Measurements from ENCODE around the gene TNRC18. TPM values are rescaled to one million over a fixed set of nuclear protein-coding genes. Genes with fewer than 3 reads are reported as not detected.

Gene TNRC18
- polyA plus RNA-seq, 1 of the 3 experiments (the other 2 are of a cell fraction): 34.4 TPM

DNA sequence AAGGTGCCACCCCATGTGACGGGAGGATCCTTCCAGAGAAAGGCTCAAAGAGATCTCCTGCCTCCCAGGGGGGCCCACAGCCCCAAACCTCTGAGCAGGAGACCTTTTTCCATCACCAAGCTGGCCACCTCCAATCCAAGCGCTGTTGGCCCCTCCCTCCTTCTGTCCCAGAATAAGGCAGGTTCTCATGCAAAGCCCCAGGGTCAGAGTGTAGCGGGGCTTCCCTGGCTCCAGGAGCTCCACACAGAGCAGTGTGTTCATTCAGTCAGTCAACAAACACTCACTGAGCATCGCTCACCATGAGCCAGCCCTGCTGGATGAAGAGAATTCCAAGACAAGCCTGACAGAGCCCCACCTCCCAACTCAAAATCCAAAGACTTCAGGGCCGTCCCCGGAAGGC is 39.0 kb downstream of the TNRC18 start:
- CTCF ChIA-PET: interaction anchor here (1.4 to 3.5 kb wide), 3 partner anchors 16 to 66 kb away, joined by 3 to 14 read pairs (median 8); no protein-coding TSS in a partner anchor

More for the DNA sequence above, 39.0 kb downstream of the TNRC18 start:
- no peak for DNase-seq
- WGBS (ENCODE audit: low lambda C conversion rate): 90% methylated on average over 4 of the region's 6 CpGs
- POLR2A ChIA-PET: no interaction called here
- no peak overlapping the region for H3K4me2 ChIP-seq
- TF ChIP-seq, protein P1, sequence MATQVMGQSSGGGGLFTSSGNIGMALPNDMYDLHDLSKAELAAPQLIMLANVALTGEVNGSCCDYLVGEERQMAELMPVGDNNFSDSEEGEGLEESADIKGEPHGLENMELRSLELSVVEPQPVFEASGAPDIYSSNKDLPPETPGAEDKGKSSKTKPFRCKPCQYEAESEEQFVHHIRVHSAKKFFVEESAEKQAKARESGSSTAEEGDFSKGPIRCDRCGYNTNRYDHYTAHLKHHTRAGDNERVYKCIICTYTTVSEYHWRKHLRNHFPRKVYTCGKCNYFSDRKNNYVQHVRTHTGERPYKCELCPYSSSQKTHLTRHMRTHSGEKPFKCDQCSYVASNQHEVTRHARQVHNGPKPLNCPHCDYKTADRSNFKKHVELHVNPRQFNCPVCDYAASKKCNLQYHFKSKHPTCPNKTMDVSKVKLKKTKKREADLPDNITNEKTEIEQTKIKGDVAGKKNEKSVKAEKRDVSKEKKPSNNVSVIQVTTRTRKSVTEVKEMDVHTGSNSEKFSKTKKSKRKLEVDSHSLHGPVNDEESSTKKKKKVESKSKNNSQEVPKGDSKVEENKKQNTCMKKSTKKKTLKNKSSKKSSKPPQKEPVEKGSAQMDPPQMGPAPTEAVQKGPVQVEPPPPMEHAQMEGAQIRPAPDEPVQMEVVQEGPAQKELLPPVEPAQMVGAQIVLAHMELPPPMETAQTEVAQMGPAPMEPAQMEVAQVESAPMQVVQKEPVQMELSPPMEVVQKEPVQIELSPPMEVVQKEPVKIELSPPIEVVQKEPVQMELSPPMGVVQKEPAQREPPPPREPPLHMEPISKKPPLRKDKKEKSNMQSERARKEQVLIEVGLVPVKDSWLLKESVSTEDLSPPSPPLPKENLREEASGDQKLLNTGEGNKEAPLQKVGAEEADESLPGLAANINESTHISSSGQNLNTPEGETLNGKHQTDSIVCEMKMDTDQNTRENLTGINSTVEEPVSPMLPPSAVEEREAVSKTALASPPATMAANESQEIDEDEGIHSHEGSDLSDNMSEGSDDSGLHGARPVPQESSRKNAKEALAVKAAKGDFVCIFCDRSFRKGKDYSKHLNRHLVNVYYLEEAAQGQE (IDR thresholded peaks at IDR 0.05; ENCODE audit: low read depth, low read length): no peak
- no peak for TF ChIP-seq YY1 (IDR thresholded peaks at IDR 0.05; ENCODE audit: low read depth)
- no peak for TF ChIP-seq EZH2phosphoT487 (IDR thresholded peaks at IDR 0.05; ENCODE audit: borderline replicate concordance, low read depth)
- TF ChIP-seq, protein P2, sequence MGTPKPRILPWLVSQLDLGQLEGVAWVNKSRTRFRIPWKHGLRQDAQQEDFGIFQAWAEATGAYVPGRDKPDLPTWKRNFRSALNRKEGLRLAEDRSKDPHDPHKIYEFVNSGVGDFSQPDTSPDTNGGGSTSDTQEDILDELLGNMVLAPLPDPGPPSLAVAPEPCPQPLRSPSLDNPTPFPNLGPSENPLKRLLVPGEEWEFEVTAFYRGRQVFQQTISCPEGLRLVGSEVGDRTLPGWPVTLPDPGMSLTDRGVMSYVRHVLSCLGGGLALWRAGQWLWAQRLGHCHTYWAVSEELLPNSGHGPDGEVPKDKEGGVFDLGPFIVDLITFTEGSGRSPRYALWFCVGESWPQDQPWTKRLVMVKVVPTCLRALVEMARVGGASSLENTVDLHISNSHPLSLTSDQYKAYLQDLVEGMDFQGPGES (IDR thresholded peaks at IDR 0.05; ENCODE audit: low read depth, low read length): no peak
- no peak for TF ChIP-seq RCOR1 (IDR thresholded peaks at IDR 0.05; ENCODE audit: low read length)
- no peak for TF ChIP-seq ELF1 (IDR thresholded peaks at IDR 0.05)
- no peak for TF ChIP-seq JUND (IDR thresholded peaks at IDR 0.05)
- TF ChIP-seq RFX5 (IDR thresholded peaks at IDR 0.05; ENCODE audit: low read length): no peak
- no peak for TF ChIP-seq FOXM1 (IDR thresholded peaks at IDR 0.05; ENCODE audit: low read depth)
- no peak for TF ChIP-seq SMC3 (IDR thresholded peaks at IDR 0.05; ENCODE audit: low read depth, low read length)
- TF ChIP-seq MXI1 (IDR thresholded peaks at IDR 0.05; ENCODE audit: low read depth, low read length): no peak
- no peak for TF ChIP-seq CHD2 (IDR thresholded peaks at IDR 0.05; ENCODE audit: low read length, partially characterized antibody)
- no peak for TF ChIP-seq TAF1 (IDR thresholded peaks at IDR 0.05; ENCODE audit: borderline replicate concordance, low read depth, low read length)
- no peak for TF ChIP-seq EP300 (IDR thresholded peaks at IDR 0.05; ENCODE audit: borderline replicate concordance in 1 of 2, low read depth in 1 of 2, low read length in 1 of 2)
- no peak for TF ChIP-seq RXRA (IDR thresholded peaks at IDR 0.05; ENCODE audit: borderline replicate concordance, low read depth)
- TF ChIP-seq NRF1 (IDR thresholded peaks at IDR 0.05; ENCODE audit: low read depth, low read length): no peak
- TF ChIP-seq, protein P3, sequence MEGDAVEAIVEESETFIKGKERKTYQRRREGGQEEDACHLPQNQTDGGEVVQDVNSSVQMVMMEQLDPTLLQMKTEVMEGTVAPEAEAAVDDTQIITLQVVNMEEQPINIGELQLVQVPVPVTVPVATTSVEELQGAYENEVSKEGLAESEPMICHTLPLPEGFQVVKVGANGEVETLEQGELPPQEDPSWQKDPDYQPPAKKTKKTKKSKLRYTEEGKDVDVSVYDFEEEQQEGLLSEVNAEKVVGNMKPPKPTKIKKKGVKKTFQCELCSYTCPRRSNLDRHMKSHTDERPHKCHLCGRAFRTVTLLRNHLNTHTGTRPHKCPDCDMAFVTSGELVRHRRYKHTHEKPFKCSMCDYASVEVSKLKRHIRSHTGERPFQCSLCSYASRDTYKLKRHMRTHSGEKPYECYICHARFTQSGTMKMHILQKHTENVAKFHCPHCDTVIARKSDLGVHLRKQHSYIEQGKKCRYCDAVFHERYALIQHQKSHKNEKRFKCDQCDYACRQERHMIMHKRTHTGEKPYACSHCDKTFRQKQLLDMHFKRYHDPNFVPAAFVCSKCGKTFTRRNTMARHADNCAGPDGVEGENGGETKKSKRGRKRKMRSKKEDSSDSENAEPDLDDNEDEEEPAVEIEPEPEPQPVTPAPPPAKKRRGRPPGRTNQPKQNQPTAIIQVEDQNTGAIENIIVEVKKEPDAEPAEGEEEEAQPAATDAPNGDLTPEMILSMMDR (IDR thresholded peaks at IDR 0.05): no peak
- TF ChIP-seq FOXJ3 (CRISPR knock-in tag; IDR thresholded peaks at IDR 0.05): no peak
- no peak for TF ChIP-seq MEF2A (IDR thresholded peaks at IDR 0.05; ENCODE audit: borderline replicate concordance, low read depth)
- peaks cover 81% of the 10 kb centered on the region for H4K20me1 ChIP-seq (ENCODE audit: insufficient read depth)
- H3K4me1 ChIP-seq (ENCODE audit: control insufficient read depth in 1 of 2, insufficient read depth in 2 of 2, low read depth in 1 of 2, low read length in 1 of 2): peaks cover 11 to 13% of the 10 kb centered on the region in 2 experiments; a peak in 2 of 4 replicates
- peaks cover 17 to 22% of the 10 kb centered on the region in 2 experiments for H3K36me3 ChIP-seq (replicated peaks in 1 of 2; ENCODE audit: control insufficient read depth in 1 of 2, insufficient read depth in 2 of 2, low read length in 1 of 2)
- no peak overlapping the region for H2AFZ ChIP-seq (ENCODE audit: low read depth)
- peaks cover 91% of the 10 kb centered on the region for H3K79me2 ChIP-seq (ENCODE audit: insufficient read depth)
- no peaks in the 10 kb centered on the region for H3K9me3 ChIP-seq
- H3F3A ChIP-seq (replicated peaks; ENCODE audit: insufficient read depth): peaks cover 7% of the 10 kb centered on the region
- no peak overlapping the region for H3K4me3 ChIP-seq (ENCODE audit: low read depth in 2 of 2, low read length in 1 of 2)
- H3K27ac ChIP-seq (ENCODE audit: low read depth in 2 of 2, low read length in 1 of 2): no peak overlapping the region
- H3K9ac ChIP-seq: no peak overlapping the region
- H3K27me3 ChIP-seq (ENCODE audit: insufficient read depth): no peaks in the 10 kb centered on the region
- H3K9me2 ChIP-seq: no peaks in the 10 kb centered on the region

Measured in SK-N-SH (cell line).